SK-N-SH treated with all-trans-retinoic acid at 6 μM for 48 hours (cell line): Measurements from ENCODE around the gene ZNF205.

Experiments used
- ATAC-seq: fragments of 200-7000 bp; cut with Tn5 transposase; 3 replicates; pipeline ENCODE4 v1.9.1; 2020; ENCODE audit warnings: mild to moderate bottlenecking, moderate library complexity
- ARNTL ChIP-seq: fragments of 450-650 bp; formaldehyde crosslinking; IDR thresholded peaks from 2 replicates; pipeline ENCODE4 v1.5.0; 2020; ENCODE audit warnings: low read depth, mild to moderate bottlenecking, moderate library complexity, borderline replicate concordance
- BACH2 ChIP-seq: fragments of 250-450 bp; sonication (Bioruptor Pico); IDR thresholded peaks from 2 replicates; pipeline ENCODE4 v1.9.0; 2021; ENCODE audit warnings: mild to moderate bottlenecking, borderline replicate concordance
- CSRNP3 ChIP-seq: fragments of 250-450 bp; sonication (Bioruptor Pico); IDR thresholded peaks from 2 replicates; pipeline ENCODE4 v1.5.1; 2021; ENCODE audit warnings: mild to moderate bottlenecking, moderate library complexity
- ISL1 ChIP-seq: fragments of 250-450 bp; sonication (Bioruptor Pico); IDR thresholded peaks from 2 replicates; pipeline ENCODE4 v2.1.2; 2022; ENCODE audit warnings: mild to moderate bottlenecking, moderate library complexity
- OSR1 ChIP-seq: fragments of 250-450 bp; sonication (Bioruptor Pico); IDR thresholded peaks from 2 replicates; pipeline ENCODE4 v1.8.0; 2022; ENCODE audit warnings: moderate library complexity, mild to moderate bottlenecking, inconsistent platforms
- PATZ1 ChIP-seq: fragments of 250-450 bp; sonication (Bioruptor Pico); IDR thresholded peaks from 2 replicates; pipeline ENCODE4 v1.8.0; 2020; ENCODE audit warnings: mild to moderate bottlenecking, moderate library complexity, borderline replicate concordance
- POU6F1 ChIP-seq: fragments of 250-450 bp; sonication (Bioruptor Pico); IDR thresholded peaks from 2 replicates; pipeline ENCODE4 v1.8.0; 2021; ENCODE audit warnings: low read depth, mild to moderate bottlenecking, moderate library complexity, borderline replicate concordance
- PPARA ChIP-seq: fragments of 250-450 bp; sonication (Bioruptor Pico); IDR thresholded peaks from 2 replicates; pipeline ENCODE4 v1.5.0; 2020; ENCODE audit warnings: mild to moderate bottlenecking, borderline replicate concordance
- RARB ChIP-seq: fragments of 250-450 bp; sonication (Bioruptor Pico); IDR thresholded peaks from 2 replicates; pipeline ENCODE4 v1.8.0; 2021; ENCODE audit warnings: mild to moderate bottlenecking, moderate library complexity
- TCF4 ChIP-seq: fragments of 250-450 bp; sonication (Bioruptor Pico); IDR thresholded peaks from 2 replicates; pipeline ENCODE4 v1.8.0; 2021; ENCODE audit warnings: mild to moderate bottlenecking, moderate library complexity, borderline replicate concordance
- TOX ChIP-seq: fragments of 250-450 bp; sonication (Bioruptor Pico); IDR thresholded peaks from 2 replicates; pipeline ENCODE4 v1.8.0; 2021; ENCODE audit warnings: mild to moderate bottlenecking, moderate library complexity, borderline replicate concordance
- TSHZ2 ChIP-seq: fragments of 250-450 bp; sonication (Bioruptor Pico); IDR thresholded peaks from 2 replicates; pipeline ENCODE4 v1.5.0; 2020; ENCODE audit warnings: mild to moderate bottlenecking, moderate library complexity
- ZC3H10 ChIP-seq: fragments of 250-450 bp; sonication (Bioruptor Pico); IDR thresholded peaks from 2 replicates; pipeline ENCODE4 v1.5.1; 2021; ENCODE audit warnings: mild to moderate bottlenecking, moderate library complexity
- ZFP30 ChIP-seq: fragments of 450-650 bp; formaldehyde crosslinking; IDR thresholded peaks from 2 replicates; pipeline ENCODE4 v1.5.0; 2022; ENCODE audit warnings: mild to moderate bottlenecking, moderate library complexity
- ZNF565 ChIP-seq: fragments of 450-650 bp; formaldehyde crosslinking; conservative IDR thresholded peaks from 2 replicates; pipeline ENCODE4 v1.5.0; 2020; ENCODE audit warnings: low read depth, mild to moderate bottlenecking, moderate library complexity
- ZNF70 ChIP-seq: fragments of 450-650 bp; formaldehyde crosslinking; IDR thresholded peaks from 2 replicates; pipeline ENCODE4 v1.5.0; 2020; ENCODE audit warnings: mild to moderate bottlenecking, moderate library complexity
- ZNF8 ChIP-seq: fragments of 450-650 bp; formaldehyde crosslinking; IDR thresholded peaks from 2 replicates; pipeline ENCODE4 v1.5.0; 2020; ENCODE audit warnings: mild to moderate bottlenecking, moderate library complexity
- TF ChIP-seq, protein P1 (sequence below): fragments of 250-450 bp; sonication (Bioruptor Pico); IDR thresholded peaks from 2 replicates; pipeline ENCODE4 v1.5.1; 2020; ENCODE audit warnings: low read depth, mild to moderate bottlenecking, moderate library complexity

Gene ZNF205

GRCh38 chr16:3143189-3143588 lies 30.8 kb downstream of the ZNF205 start:
- TF ChIP-seq ZC3H10 (no peak), CSRNP3 (CRISPR knock-in tag) (no peak), ZFP30 (CRISPR knock-in tag) (no peak), ZNF565 (no peak), OSR1 (no peak)
- no peak for ATAC-seq

DNA sequence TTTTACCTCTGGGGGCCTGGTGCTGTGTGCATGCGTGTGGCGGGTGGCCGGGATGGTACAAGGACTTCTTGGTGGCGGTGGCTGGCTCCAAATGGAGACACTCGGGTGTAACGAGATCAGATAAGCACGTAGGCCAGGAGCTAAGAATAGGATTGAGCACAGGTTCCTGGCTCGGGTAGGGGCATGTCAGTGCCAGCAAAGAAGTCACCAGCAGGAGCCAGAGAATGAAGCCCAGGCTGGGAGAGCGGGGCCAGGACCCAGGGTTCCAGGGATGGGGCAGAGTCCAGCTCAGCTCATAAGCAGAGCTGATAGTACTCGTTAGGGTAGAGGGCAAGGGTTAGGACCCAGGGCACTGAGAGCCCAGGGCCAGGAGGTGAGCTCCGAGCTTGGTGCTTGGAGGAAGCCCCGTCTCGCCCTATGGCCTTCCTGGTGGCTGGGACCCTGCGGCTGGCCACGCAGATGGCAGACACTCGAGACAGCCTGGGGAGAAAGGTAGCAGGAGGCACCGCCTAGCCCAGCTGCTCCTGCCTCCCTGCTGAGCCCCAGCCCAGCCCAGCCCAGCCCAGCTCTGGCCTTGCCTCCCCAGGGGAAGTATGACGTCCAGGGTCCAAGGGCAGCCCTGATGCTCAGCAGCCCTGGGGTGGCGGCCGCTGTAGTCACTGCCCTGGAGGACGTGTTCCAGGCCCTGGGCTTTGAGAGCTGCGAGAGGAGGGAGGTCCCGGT lies 31.4 kb downstream of the ZNF205 start:
- no peak for ATAC-seq
- no peak for TF ChIP-seq OSR1
- TF ChIP-seq RARB: no peak
- no peak for TF ChIP-seq ARNTL (CRISPR knock-in tag)

- no peak for TF ChIP-seq PPARA (CRISPR knock-in tag)
- no peak for TF ChIP-seq ISL1 (CRISPR knock-in tag)
- no peak for TF ChIP-seq ZNF70 (CRISPR knock-in tag)
- TF ChIP-seq ZC3H10: no peak
- no peak for TF ChIP-seq CSRNP3 (CRISPR knock-in tag)
- TF ChIP-seq ZNF8 (CRISPR knock-in tag): no peak
- no peak for TF ChIP-seq PATZ1 (CRISPR knock-in tag)
- TF ChIP-seq, protein P1, sequence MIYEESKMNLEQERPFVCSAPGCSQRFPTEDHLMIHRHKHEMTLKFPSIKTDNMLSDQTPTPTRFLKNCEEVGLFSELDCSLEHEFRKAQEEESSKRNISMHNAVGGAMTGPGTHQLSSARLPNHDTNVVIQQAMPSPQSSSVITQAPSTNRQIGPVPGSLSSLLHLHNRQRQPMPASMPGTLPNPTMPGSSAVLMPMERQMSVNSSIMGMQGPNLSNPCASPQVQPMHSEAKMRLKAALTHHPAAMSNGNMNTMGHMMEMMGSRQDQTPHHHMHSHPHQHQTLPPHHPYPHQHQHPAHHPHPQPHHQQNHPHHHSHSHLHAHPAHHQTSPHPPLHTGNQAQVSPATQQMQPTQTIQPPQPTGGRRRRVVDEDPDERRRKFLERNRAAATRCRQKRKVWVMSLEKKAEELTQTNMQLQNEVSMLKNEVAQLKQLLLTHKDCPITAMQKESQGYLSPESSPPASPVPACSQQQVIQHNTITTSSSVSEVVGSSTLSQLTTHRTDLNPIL: no peak
- no peak for TF ChIP-seq OSR1
- TF ChIP-seq BACH2 (CRISPR knock-in tag): no peak
- no peak for TF ChIP-seq TSHZ2 (CRISPR knock-in tag)
- TF ChIP-seq POU6F1: no peak
- no peak for TF ChIP-seq TCF4 (CRISPR knock-in tag)
- TF ChIP-seq TOX (CRISPR knock-in tag): no peak
- no peak for TF ChIP-seq ZFP30 (CRISPR knock-in tag)
- ATAC-seq: no peak
Observed at GRCh38 chr16:3144321-3144983, 32.1 kb downstream of the ZNF205 start.
